ENCODE measurements around the gene DNAJC27. TPM values are rescaled to one million over a fixed set of nuclear protein-coding genes. Genes with fewer than 3 reads are reported as not detected.

The DNAJC27 gene
- total RNA-seq, 4 donors from 2014 or later: 4.0 to 7.6 (median 5.7) TPM

- Histone ChIP-seq H3K9me3 (no peaks in the 10 kb centered on the region), H3K4me1 (no peaks in the 10 kb centered on the region), H3K4me3 (no peak overlapping the region), H3K27me3 (no peaks in the 10 kb centered on the region), H3K36me3 (no peaks in the 10 kb centered on the region), H3K27ac (no peak overlapping the region)
- TF ChIP-seq POLR2A (IDR thresholded peaks at IDR 0.05) (no peak), EP300 (IDR thresholded peaks at IDR 0.05; ENCODE audit: low read depth) (no peak), POLR2AphosphoS5 (IDR thresholded peaks at IDR 0.05) (no peak), CTCF (IDR thresholded peaks at IDR 0.05) (no peak)
- 56 to 66% methylated on average over 9 to 11 of the region's 11 CpGs for WGBS, 2 donors (ENCODE audit: low coverage in 1 of 2)
- intact Hi-C loops (cut with DNase I; ENCODE audit: low total_unique reads) (no loop called here), in situ Hi-C loops (cut with MboI; ENCODE audit: low pct_ligation_motif_present in 1 of 4, low pct_unique_long_range_greater_than_20kb in 1 of 4, low sequenced_read_pairs in 3 of 4) (no loop called here)
- no peak for DNase-seq
Measured at GRCh38 chr2:25009954-25010353, 38.2 kb upstream of the DNAJC27 start.

- WGBS, 2 donors (ENCODE audit: low coverage in 1 of 2): 63 to 75% methylated on average over 1 of the region's 1 CpG
- intact Hi-C loops (cut with DNase I; ENCODE audit: low total_unique reads) (no loop called here), in situ Hi-C loops (cut with MboI; ENCODE audit: low pct_ligation_motif_present in 1 of 4, low pct_unique_long_range_greater_than_20kb in 1 of 4, low sequenced_read_pairs in 3 of 4) (no loop called here)
- H3K27ac ChIP-seq: no peak overlapping the region
- no peak for TF ChIP-seq POLR2A (IDR thresholded peaks at IDR 0.05)
- TF ChIP-seq POLR2AphosphoS5 (IDR thresholded peaks at IDR 0.05): no peak
- no peak for TF ChIP-seq CTCF (IDR thresholded peaks at IDR 0.05)
- no peak for TF ChIP-seq EP300 (IDR thresholded peaks at IDR 0.05; ENCODE audit: low read depth)
- no peak for DNase-seq
- peaks cover 0 to 4% (median 2%) of the 10 kb centered on the region in 4 donors for H3K4me1 ChIP-seq
- H3K9me3 ChIP-seq: no peaks in the 10 kb centered on the region
- H3K27me3 ChIP-seq: no peaks in the 10 kb centered on the region
- H3K36me3 ChIP-seq: no peaks in the 10 kb centered on the region
- H3K4me3 ChIP-seq: no peak overlapping the region
Measured at GRCh38 chr2:25002066-25002465, 30.3 kb upstream of the DNAJC27 start.

GRCh38 chr2:25001325-25001637, 29.5 kb upstream of the DNAJC27 start:
- Histone ChIP-seq H3K36me3 (no peaks in the 10 kb centered on the region), H3K27me3 (no peaks in the 10 kb centered on the region), H3K4me1 (peaks cover 0 to 4% (median 2%) of the 10 kb centered on the region in 4 donors), H3K9me3 (no peaks in the 10 kb centered on the region), H3K27ac (no peak overlapping the region), H3K4me3 (no peak overlapping the region)
- in situ Hi-C loops (cut with MboI; ENCODE audit: low pct_ligation_motif_present in 1 of 4, low pct_unique_long_range_greater_than_20kb in 1 of 4, low sequenced_read_pairs in 3 of 4) (no loop called here), intact Hi-C loops (cut with DNase I; ENCODE audit: low total_unique reads) (no loop called here)
- 90% methylated on average over 7 of the region's 7 CpGs; no CpG with 5 or more reads in 1 of the 2 donors for WGBS, 2 donors (ENCODE audit: low coverage in 1 of 2)
- DNase-seq: no peak
- TF ChIP-seq EP300 (IDR thresholded peaks at IDR 0.05; ENCODE audit: low read depth): no peak
- no peak for TF ChIP-seq POLR2AphosphoS5 (IDR thresholded peaks at IDR 0.05)
- no peak for TF ChIP-seq POLR2A (IDR thresholded peaks at IDR 0.05)
- TF ChIP-seq CTCF (IDR thresholded peaks at IDR 0.05): no peak

- Histone ChIP-seq H3K27me3 (no peaks in the 10 kb centered on the region), H3K27ac (no peak overlapping the region), H3K4me3 (no peak overlapping the region), H3K4me1 (peaks cover 0 to 4% (median 2%) of the 10 kb centered on the region in 4 donors), H3K36me3 (no peaks in the 10 kb centered on the region), H3K9me3 (no peaks in the 10 kb centered on the region)
- in situ Hi-C loops (cut with MboI; ENCODE audit: low pct_ligation_motif_present in 1 of 4, low pct_unique_long_range_greater_than_20kb in 1 of 4, low sequenced_read_pairs in 3 of 4): no loop called here
- no peak for DNase-seq
- intact Hi-C loops (cut with DNase I; ENCODE audit: low total_unique reads): no loop called here
- WGBS, 2 donors (ENCODE audit: low coverage in 1 of 2): 69% methylated on average over 6 of the region's 6 CpGs
- TF ChIP-seq EP300 (IDR thresholded peaks at IDR 0.05; ENCODE audit: low read depth): no peak
- TF ChIP-seq POLR2AphosphoS5 (IDR thresholded peaks at IDR 0.05): no peak
Measured at GRCh38 chr2:25000503-25001324, 29.0 kb upstream of the DNAJC27 start.

Measured in transverse colon (tissue), 4 donors.